HG03097 (cell line): ENCODE data around the gene MRPS30.
"Not testable (repeated sequence)": the region's sequence is repeated elsewhere in the genome, so short reads cannot be mapped to it uniquely, and the experiment has no call there.

Source experiments
- ATAC-seq: cut with Tn5 transposase; IDR thresholded peaks from one replicate; pipeline ENCODE4 v1.9.1; 2021; ENCODE audit not compliant: unreplicated experiment, low FRiP score

The MRPS30 gene

DNA sequence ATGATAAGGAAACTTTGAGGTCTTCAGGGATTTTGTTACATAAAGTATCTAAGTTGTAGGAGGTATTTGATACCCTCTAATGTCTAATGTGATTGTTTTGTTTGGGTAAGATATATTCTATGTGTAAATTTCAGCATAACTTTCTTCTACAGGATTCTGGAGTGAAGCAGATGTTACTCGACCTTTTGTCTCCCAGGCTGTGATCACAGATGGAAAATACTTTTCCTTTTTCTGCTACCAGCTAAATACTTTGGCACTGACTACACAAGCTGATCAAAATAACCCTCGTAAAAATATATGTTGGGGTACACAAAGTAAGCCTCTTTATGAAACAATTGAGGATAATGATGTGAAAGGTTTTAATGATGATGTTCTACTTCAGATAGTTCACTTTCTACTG, 6.0 kb downstream of the MRPS30 start:
- ATAC-seq, result no peak

DNA sequence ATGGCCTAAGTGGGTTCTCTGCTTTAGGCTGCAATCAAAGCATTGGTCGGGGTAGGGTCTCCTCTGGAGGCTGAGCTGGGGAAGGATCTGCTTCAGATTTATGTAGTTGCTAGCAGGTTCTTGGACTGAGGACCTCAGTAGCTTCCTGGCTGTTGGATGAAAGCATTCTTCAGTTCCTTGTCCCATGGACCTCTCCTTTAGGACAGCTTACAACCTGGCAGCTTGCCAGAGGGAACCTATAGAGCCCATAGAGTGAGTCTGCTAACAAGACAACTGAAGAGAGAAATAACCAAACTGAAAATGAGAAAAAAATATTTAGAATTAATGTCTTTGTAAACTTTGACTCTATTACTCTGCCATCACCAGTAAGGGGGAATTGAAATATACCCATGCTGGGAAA, 12.4 kb downstream of the MRPS30 start:
- ATAC-seq, result no peak

DNA sequence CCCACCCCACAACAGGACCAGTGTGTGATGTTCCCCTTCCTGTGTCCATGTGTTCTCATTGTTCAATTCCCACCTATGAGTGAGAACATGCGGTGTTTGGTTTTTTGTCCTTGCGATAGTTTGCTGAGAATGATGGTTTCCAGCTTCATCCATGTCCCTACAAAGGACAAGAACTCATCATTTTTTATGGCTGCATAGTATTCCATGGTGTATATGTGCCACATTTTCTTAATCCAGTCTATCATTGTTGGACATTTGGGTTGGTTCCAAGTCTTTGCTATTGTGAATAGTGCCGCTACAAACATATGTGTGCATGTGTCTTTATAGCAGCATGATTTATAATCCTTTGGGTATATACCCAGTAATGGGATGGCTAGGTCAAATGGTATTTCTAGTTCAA, 15.9 kb downstream of the MRPS30 start:
- not testable (repeated sequence) for ATAC-seq

DNA sequence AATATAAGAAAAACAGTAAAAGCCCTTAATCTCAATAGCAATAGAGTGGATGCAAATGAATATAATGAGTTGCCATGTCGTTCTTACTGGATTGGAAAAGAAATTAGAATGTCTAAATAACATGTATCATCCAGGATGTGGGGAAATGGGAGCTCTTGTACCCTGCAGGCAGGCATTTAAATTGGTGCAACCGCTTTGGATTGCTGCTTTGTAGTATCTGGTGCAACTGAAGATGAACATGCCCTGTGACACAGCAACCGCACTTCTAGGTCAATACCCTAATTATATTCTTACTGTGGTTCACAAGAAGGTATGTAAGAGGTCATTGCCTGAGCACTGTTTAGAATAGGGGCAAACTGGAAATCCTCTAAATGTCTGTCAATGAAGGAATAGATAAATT, 18.9 kb downstream of the MRPS30 start:
- ATAC-seq, result no peak

DNA sequence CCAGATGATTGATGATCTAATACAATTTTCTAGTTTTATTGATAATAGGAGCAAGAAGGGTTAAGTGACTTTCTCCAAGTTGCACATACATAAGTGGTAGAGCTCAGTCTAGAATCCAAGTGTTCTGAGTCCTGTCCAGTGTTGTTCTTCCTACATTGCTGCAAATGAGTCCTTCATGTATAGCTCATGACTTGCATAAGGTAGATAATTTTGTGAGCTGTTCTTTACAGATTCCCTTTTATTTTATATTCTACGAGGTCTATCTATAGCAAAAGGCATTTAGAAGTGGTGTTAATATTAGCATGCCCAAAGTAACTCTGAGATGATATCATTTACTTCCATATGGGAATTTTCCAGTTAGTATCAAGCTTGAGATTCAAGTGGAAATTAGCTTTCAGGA, 20.0 kb downstream of the MRPS30 start:
- no peak for ATAC-seq

DNA sequence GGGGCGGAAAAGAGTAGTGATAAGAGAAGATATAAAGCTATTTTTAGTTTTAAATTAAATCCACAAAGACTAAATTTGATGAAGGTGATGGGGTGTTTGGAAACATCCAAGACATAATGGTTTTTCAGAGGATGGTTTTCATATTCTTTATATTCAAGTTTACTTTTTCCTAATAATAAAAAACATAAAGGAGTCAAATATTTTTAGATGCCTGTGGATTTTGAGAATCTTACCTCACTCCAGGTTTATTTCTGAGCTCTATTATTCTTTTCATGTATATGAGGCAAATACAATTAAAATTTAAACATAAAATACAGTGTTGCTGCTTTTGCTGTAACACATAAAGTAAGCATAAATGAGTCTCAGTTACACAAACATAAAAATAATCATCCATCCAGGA, 22.2 kb downstream of the MRPS30 start:
- no peak for ATAC-seq

DNA sequence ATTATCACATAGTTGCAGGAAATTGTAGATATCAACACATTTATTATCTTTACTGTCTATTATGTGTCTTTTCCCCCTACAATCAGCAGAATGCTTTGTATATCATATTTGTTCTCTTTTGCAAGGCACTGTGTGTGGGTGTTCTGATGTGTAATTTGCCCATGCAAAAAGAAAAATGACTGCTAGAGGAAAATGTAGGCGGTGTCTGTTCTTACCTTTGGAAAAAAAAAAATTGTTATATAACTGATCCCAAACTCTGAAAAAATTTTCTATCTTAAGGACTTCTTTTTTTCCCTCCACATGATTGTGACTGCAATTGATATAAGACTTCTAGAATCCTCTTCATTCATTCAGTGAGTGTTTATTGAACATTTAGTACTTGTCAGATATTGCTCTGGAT, 24.5 kb downstream of the MRPS30 start:
- no peak for ATAC-seq

DNA sequence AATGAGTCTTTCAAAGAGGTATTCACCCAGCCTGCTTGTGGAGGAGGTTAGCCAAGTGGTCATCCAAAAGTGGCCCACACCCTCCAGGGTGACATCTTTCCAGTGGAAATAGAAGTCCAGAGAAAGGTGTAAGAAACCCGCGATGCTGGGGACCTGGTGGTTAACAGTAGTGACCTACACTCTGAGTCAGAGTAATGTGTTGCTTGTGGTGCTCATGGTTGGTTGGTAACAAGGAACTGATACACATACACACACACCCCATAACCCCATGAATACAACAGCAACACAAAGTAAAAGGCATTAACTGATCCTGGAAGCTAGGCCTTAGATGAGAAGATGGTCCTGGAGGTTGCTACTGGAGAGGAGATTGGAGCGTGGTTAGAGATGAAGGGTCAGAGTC, 26.9 kb downstream of the MRPS30 start:
- ATAC-seq, result no peak

DNA sequence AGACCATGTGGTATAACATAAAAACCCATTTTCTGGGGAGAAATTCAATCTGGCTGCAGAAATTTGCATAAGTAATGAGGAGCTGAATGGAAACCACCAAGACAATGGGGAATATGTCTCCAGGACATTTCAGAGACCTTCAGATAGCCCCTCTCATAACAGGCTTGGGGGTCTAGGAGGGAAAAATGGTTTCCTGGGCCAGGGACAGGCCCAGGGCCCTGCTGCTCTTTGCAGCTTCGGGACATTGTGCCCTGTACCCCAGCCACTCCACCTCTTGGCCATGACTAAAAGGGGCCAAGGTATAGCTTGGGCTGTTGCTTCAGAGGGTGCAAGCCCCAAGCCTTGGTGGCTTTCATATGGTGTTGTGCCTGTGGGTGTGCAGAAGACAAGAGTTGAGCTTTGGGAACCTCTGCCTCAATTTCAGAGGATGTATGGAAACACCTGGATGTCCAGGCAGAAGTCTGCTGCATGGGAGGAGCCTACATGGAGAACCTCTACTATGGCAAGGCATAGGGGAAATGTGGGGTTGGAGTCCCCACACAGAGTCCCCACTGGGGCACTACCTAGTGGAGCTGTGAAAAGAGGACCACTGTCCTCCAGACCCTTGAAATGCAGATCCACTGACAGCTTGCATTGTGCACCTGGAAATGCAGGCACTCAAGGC, 30.4 kb downstream of the MRPS30 start:
- no peak for ATAC-seq

DNA sequence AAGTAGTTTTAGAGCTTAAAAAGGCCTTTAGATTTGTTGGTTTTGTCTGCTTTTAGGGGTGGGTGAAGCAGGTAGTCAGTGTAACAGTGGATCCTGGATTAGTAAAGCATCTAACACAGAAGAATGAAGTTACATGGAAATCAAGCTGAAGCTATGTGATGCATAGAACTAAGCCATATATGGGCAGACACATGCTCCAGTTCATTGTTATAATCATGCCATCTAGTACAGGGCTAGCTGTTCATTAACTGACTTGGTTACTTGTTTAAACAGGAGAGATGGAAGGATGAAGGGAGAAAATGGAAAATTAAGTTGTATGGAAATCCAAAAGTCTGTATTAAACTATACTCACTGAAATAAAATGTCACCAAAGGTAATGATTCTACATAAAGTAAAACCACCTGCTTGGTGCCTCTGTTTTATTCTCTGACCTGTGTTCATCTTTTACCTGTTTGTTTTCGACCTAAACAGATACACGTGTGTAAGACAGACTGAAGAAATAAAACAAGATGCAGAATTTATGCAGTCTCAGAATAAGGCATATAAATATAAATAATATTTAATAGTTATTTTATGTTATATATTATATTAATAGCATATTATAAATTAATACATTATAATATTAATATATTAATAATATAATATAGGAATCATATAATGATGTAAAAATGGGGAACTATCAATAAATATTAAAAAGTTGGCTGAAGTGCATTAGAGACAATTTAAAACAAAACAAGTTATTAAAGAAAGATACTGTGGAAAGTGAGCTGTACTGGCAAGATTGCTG, 33.9 kb downstream of the MRPS30 start:
- no peak for ATAC-seq

DNA sequence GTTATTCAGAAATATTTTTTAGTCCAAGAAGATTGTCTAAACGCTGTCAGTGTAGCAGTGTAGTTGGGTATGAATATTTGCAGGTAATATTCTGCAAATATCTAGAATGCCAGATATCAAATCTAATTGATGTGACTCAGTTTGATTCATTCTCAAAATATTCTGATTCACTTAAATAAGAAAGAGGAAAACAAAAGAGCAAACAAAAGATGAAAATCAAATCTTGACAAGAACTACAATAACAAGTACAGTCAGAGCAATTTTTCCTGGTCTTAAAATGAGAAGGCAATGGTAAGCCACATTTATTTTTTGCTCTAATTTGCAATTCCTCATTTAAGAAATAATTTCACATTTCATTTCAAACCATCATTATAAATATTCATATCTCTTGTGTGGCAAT, 36.0 kb downstream of the MRPS30 start:
- no peak for ATAC-seq

DNA sequence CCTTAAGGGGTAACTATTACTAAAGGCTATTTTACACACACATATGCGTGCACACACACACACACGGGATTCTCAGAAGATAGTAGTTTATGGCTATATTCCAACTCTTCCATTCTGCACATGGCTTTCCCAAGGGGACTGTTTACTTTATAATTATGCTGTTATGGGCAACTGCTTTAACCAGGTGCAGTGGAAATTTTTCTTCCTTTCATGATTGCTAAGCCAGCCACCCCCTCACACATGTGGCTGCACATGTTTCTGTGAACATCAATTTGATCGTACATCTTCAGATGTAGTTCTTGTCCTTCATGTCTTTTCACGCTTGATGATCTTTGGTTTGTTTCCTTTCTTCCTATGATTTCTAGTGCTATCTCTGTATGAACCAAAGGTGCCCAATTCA, 37.0 kb downstream of the MRPS30 start:
- no peak for ATAC-seq

DNA sequence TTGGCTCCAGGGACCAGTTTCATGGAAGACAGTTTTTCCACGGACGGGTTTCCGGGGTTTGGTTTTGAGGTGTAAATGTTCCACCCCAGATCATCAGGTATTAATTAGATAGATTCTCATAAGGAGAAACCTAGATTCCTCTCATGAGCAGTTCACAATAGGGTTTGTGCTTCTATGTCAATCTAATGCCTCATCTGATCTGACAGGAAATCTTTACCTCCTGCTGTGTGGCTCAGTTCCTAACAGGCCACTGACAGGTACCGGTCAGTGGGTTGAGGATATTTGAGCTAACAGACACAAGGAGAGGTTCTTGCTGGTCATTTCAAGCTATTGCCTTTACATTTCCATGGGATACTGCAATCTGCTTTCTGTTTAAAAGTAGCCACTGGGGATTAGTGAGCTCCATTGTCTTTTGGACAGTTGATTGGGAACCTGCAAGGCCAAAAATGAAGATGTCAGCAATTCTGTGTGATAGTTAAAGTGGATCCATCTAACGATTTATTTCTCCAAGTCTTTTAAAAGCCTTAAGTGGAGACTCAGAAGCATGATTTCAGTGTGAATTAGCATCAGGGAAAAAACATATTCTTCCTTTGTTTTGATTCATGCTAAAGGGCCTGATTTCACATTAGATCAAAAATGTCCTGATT, 38.6 kb downstream of the MRPS30 start:
- no peak for ATAC-seq

DNA sequence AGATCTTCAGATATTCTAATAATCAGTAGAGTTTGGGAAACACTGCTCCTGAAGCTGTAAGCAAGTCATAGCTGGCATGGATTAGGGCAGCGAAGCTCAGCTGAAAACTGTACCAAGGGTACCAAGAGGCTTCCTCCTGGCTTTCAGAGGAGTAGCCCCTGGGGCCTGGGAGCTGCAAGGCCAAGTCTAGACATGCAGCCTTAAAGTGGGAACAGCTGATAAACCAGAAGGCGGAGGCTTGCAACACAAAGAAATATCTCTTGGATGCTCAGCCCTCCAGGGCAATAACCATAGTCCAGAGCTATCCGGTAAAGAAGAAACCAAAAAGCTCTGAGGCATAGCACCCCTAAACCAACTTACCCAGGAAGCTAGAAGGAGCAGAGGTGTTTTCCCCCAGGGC, 51.5 kb downstream of the MRPS30 start:
- ATAC-seq, result no peak

DNA sequence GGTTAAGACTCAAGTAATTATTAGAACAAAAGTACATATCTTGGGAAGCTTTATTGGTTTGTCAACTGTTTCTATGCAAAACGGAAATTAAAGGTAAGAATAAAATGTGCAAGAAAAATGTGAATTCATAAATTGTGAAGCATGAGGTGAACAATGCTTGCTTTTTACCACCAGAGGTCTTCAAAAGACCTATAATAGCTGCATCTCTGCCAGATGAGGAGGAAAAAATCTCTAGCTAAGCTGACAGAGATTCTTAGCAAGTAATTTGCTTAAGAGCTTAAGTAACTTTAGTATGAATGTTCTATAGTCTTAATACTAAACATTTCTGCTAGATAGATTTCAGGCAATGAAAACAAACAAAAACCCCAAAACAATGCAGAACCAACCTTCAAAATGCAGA, 54.1 kb downstream of the MRPS30 start:
- ATAC-seq, result no peak
